Measurements from ENCODE around the gene SLC25A22. TPM values are rescaled to one million over a fixed set of nuclear protein-coding genes. Genes with fewer than 3 reads are reported as not detected.

Gene SLC25A22
- total and polyA plus RNA-seq, 4 donors = 3.2 to 12.9 (median 7.9) TPM

- ATAC-seq (ENCODE audit: low FRiP score) = no peak
Measured at GRCh38 chr11:742156-742546, 55.9 kb downstream of the SLC25A22 start.

More at GRCh38 chr11:742156-742546, 55.9 kb downstream of the SLC25A22 start:
- Histone ChIP-seq H3K4me1 (ENCODE audit: control insufficient read depth in 1 of 2, insufficient read depth in 2 of 2, low read length in 2 of 2) (no peaks in the 10 kb centered on the region), H3K9me3 (ENCODE audit: control insufficient read depth, low read length) (no peaks in the 10 kb centered on the region), H3K36me3 (ENCODE audit: control insufficient read depth in 1 of 2, insufficient read depth in 2 of 2, low read length in 1 of 2) (no peaks in the 10 kb centered on the region), H3K27me3 (ENCODE audit: control insufficient read depth in 1 of 2, insufficient read depth in 2 of 2, low read length in 1 of 2) (no peaks in the 10 kb centered on the region), H3K27ac (ENCODE audit: low read depth in 1 of 2, low read length in 2 of 2) (no peak overlapping the region), H3K4me3 (ENCODE audit: low read length in 2 of 2) (no peak overlapping the region)
- intact Hi-C loops (cut with DNase I) = no loop called here
- WGBS, 2 donors = 93 to 100% methylated on average over 3 of the region's 3 CpGs
- DNase-seq = no peak

Other genes starting within 250 kb of the SLC25A22 start
- gene LMNTD2, start 237.5 kb downstream of the SLC25A22 start, total RNA-seq = 1 to 10 TPM; 1.4 to 1.9 TPM
- gene LMNTD2, start 237.5 kb downstream of the SLC25A22 start, polyA plus RNA-seq = 1 to 10 TPM; 1.7 to 1.9 TPM
- gene RASSF7, start 237.3 kb downstream of the SLC25A22 start, total RNA-seq = 1 to 10 TPM; 5.6 to 8.5 TPM
- 1 to 10 TPM; 8.4 to 9.9 TPM for gene RASSF7, start 237.3 kb downstream of the SLC25A22 start, polyA plus RNA-seq
- gene PHRF1, start 221.8 kb downstream of the SLC25A22 start, total RNA-seq = 10 to 100 TPM; 26.6 to 32.4 TPM
- 10 to 100 TPM in 1 of 2 donors, 1 to 10 TPM in 1; 7.6 to 18.1 TPM for gene PHRF1, start 221.8 kb downstream of the SLC25A22 start, polyA plus RNA-seq
- gene IRF7, start 182.3 kb downstream of the SLC25A22 start, total RNA-seq = 10 to 100 TPM; 23.3 to 30.9 TPM
- gene IRF7, start 182.3 kb downstream of the SLC25A22 start, polyA plus RNA-seq = 10 to 100 TPM; 13.4 to 29.3 TPM
- gene CDHR5, start 173.3 kb downstream of the SLC25A22 start, total RNA-seq = not detected
- gene CDHR5, start 173.3 kb downstream of the SLC25A22 start, polyA plus RNA-seq = 10 to 100 TPM in 1 of 2 donors, under 1 TPM in 1; 0.79 to 39.8 TPM
- gene SCT, start 171.1 kb downstream of the SLC25A22 start, total RNA-seq = not detected
- gene SCT, start 171.1 kb downstream of the SLC25A22 start, polyA plus RNA-seq = not detected
- 1 to 10 TPM; 1.3 to 2.1 TPM for gene DRD4, start 161.0 kb downstream of the SLC25A22 start, total RNA-seq
- 1 to 10 TPM in 1 of 2 donors, not detected in 1; 3.4 TPM for gene DRD4, start 161.0 kb downstream of the SLC25A22 start, polyA plus RNA-seq
- 10 to 100 TPM; 32.2 to 59.5 TPM for gene DEAF1, start 103.1 kb downstream of the SLC25A22 start, total RNA-seq
- 10 to 100 TPM; 15.7 to 53.0 TPM for gene DEAF1, start 103.1 kb downstream of the SLC25A22 start, polyA plus RNA-seq
- gene TMEM80, start 102.5 kb downstream of the SLC25A22 start, total RNA-seq = 10 to 100 TPM; 15.6 to 23.0 TPM
- gene TMEM80, start 102.5 kb downstream of the SLC25A22 start, polyA plus RNA-seq = 10 to 100 TPM in 1 of 2 donors, 1 to 10 TPM in 1; 8.4 to 31.2 TPM
- 10 to 100 TPM; 41.0 to 45.1 TPM for gene EPS8L2, start 92.0 kb downstream of the SLC25A22 start, total RNA-seq
- 100 to 1,000 TPM in 1 of 2 donors, 10 to 100 TPM in 1; 64.6 to 102 TPM for gene EPS8L2, start 92.0 kb downstream of the SLC25A22 start, polyA plus RNA-seq
- gene TALDO1, start 50.8 kb downstream of the SLC25A22 start, total RNA-seq = 100 to 1,000 TPM; 113 to 130 TPM
- 100 to 1,000 TPM; 122 to 187 TPM for gene TALDO1, start 50.8 kb downstream of the SLC25A22 start, polyA plus RNA-seq
- 10 to 100 TPM; 36.1 to 52.7 TPM for gene GATD1, start 20.8 kb downstream of the SLC25A22 start, total RNA-seq
- gene GATD1, start 20.8 kb downstream of the SLC25A22 start, polyA plus RNA-seq = 10 to 100 TPM in 1 of 2 donors, 1 to 10 TPM in 1; 9.6 to 32.5 TPM
- not detected for gene CEND1, start 8.2 kb downstream of the SLC25A22 start, total RNA-seq
- under 1 TPM in 1 of 2 donors, not detected in 1; 0.10 TPM for gene CEND1, start 8.2 kb downstream of the SLC25A22 start, polyA plus RNA-seq
- 10 to 100 TPM in 1 of 2 donors, 1 to 10 TPM in 1; 8.5 to 14.7 TPM for gene PIDD1, start 7.0 kb upstream of the SLC25A22 start, total RNA-seq
- gene PIDD1, start 7.0 kb upstream of the SLC25A22 start, polyA plus RNA-seq = 10 to 100 TPM; 15.3 to 71.4 TPM
- gene RPLP2, start 11.7 kb upstream of the SLC25A22 start, total RNA-seq = 1,000 to 10,000 TPM; 1,300 to 1,387 TPM
- 1,000 to 10,000 TPM; 1,256 to 1,452 TPM for gene RPLP2, start 11.7 kb upstream of the SLC25A22 start, polyA plus RNA-seq
- gene PNPLA2, start 20.6 kb upstream of the SLC25A22 start, total RNA-seq = 100 to 1,000 TPM; 116 to 121 TPM
- gene PNPLA2, start 20.6 kb upstream of the SLC25A22 start, polyA plus RNA-seq = 100 to 1,000 TPM in 1 of 2 donors, 10 to 100 TPM in 1; 33.7 to 240 TPM
- gene CRACR2B, start 29.6 kb upstream of the SLC25A22 start, total RNA-seq = 10 to 100 TPM in 1 of 2 donors, 1 to 10 TPM in 1; 2.2 to 10.0 TPM
- 10 to 100 TPM in 1 of 2 donors, 1 to 10 TPM in 1; 4.8 to 10.5 TPM for gene CRACR2B, start 29.6 kb upstream of the SLC25A22 start, polyA plus RNA-seq
- 100 to 1,000 TPM; 620 to 681 TPM for gene CD151, start 34.7 kb upstream of the SLC25A22 start, total RNA-seq
- 1,000 to 10,000 TPM in 1 of 2 donors, 100 to 1,000 TPM in 1; 860 to 1,186 TPM for gene CD151, start 34.7 kb upstream of the SLC25A22 start, polyA plus RNA-seq
- 10 to 100 TPM; 57.5 to 69.2 TPM for gene POLR2L, start 44.2 kb upstream of the SLC25A22 start, total RNA-seq
- 100 to 1,000 TPM; 140 to 152 TPM for gene POLR2L, start 44.2 kb upstream of the SLC25A22 start, polyA plus RNA-seq
- gene TSPAN4, start 44.6 kb upstream of the SLC25A22 start, total RNA-seq = 10 to 100 TPM; 42.9 to 95.1 TPM
- gene TSPAN4, start 44.6 kb upstream of the SLC25A22 start, polyA plus RNA-seq = 10 to 100 TPM; 28.4 to 79.1 TPM
- gene CHID1, start 112.5 kb upstream of the SLC25A22 start, total RNA-seq = 10 to 100 TPM; 55.4 to 77.4 TPM
- 10 to 100 TPM; 29.6 to 60.3 TPM for gene CHID1, start 112.5 kb upstream of the SLC25A22 start, polyA plus RNA-seq
- gene AP2A2, start 127.6 kb upstream of the SLC25A22 start, total RNA-seq = 100 to 1,000 TPM in 1 of 2 donors, 10 to 100 TPM in 1; 93.3 to 147 TPM
- gene AP2A2, start 127.6 kb upstream of the SLC25A22 start, polyA plus RNA-seq = 10 to 100 TPM; 14.0 to 47.3 TPM
- gene MUC6, start 238.4 kb upstream of the SLC25A22 start, total RNA-seq = not detected
- under 1 TPM; under 0.01 to 0.49 TPM for gene MUC6, start 238.4 kb upstream of the SLC25A22 start, polyA plus RNA-seq

Data from aorta (tissue), 5 donors.